Measurements from ENCODE around the gene TSPAN14.

The TSPAN14 gene

DNA sequence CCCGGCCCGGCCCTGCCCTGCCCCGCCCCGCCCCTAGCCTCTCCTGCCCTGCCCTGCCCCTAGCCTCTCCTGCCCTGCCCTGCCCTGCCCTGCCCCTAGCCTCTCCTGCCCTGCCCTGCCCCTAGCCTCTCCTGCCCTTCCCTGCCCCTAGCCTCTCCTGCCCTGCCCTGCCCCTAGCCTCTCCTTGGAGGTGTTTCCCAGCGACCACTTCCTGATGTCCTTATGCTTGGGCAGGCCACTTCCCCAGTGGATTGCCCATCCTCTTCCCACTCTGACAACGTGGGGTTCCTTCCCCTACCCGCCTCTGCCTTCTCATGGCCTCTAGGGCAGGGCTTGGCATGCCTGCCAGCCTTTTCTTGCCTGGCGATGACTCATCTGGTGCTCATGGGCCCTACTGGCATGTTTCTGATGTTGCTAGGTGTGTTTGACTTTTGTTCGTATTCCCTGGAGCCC is 24.6 kb upstream of the TSPAN14 start:
- Histone ChIP-seq H3K9me3 (ENCODE audit: insufficient read depth, low read depth, low read length) (no peaks in the 10 kb centered on the region), H3K4me2 (ENCODE audit: low read depth, low read length, poor library complexity, severe bottlenecking) (no peak overlapping the region), H3K27me3 (ENCODE audit: insufficient read depth, low read length, poor library complexity, severe bottlenecking) (no peaks in the 10 kb centered on the region), H3F3A (ENCODE audit: low read depth) (no peaks in the 10 kb centered on the region), H2AFZ (ENCODE audit: low read length) (no peak overlapping the region), H3K9me2 (replicated peaks; ENCODE audit: low read depth, low read length) (no peaks in the 10 kb centered on the region), H3K36me3 (ENCODE audit: insufficient read depth, low read length) (peaks cover 74% of the 10 kb centered on the region; the same call in 1 of the 2 replicates), H4K20me1 (ENCODE audit: insufficient read depth, low read length, poor library complexity, severe bottlenecking) (no peaks in the 10 kb centered on the region), H3K9ac (ENCODE audit: low read depth, low read length, poor library complexity, severe bottlenecking) (no peak overlapping the region), H3K79me2 (ENCODE audit: insufficient read depth, low read length) (no peaks in the 10 kb centered on the region), H3K4me3 (ENCODE audit: low read length, poor library complexity, severe bottlenecking) (no peak overlapping the region), H3K4me1 (ENCODE audit: insufficient read depth, low read length, poor library complexity, severe bottlenecking) (no peaks in the 10 kb centered on the region)
- no peak for TF ChIP-seq EZH2phosphoT487 (IDR thresholded peaks at IDR 0.05; ENCODE audit: borderline replicate concordance)
- TF ChIP-seq, protein P1, sequence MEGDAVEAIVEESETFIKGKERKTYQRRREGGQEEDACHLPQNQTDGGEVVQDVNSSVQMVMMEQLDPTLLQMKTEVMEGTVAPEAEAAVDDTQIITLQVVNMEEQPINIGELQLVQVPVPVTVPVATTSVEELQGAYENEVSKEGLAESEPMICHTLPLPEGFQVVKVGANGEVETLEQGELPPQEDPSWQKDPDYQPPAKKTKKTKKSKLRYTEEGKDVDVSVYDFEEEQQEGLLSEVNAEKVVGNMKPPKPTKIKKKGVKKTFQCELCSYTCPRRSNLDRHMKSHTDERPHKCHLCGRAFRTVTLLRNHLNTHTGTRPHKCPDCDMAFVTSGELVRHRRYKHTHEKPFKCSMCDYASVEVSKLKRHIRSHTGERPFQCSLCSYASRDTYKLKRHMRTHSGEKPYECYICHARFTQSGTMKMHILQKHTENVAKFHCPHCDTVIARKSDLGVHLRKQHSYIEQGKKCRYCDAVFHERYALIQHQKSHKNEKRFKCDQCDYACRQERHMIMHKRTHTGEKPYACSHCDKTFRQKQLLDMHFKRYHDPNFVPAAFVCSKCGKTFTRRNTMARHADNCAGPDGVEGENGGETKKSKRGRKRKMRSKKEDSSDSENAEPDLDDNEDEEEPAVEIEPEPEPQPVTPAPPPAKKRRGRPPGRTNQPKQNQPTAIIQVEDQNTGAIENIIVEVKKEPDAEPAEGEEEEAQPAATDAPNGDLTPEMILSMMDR (conservative IDR thresholded peaks at IDR 0.05; ENCODE audit: low read length) = no peak

DNA sequence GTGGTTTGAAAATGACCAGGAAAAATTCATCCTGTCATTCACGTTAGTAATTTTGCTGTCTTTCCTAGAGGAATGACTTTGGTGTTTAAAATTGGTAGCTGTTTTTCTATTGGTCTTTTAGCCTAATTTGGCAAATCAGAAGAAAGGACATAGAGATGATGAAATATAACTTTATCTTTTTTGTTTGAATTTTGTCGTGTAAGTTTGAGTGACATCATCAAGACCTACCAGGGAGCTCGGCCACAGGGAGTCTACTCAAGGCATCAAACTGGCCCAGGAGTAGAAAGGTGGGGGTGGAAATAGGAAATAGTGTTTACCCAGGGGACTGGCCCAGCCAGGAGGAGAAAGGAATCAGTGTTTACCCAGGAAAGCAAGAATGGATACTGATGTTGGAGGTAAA is 21.0 kb upstream of the TSPAN14 start:
- no peak overlapping the region for H3K4me2 ChIP-seq (ENCODE audit: low read depth, low read length, poor library complexity, severe bottlenecking)
- no peaks in the 10 kb centered on the region for H3K27me3 ChIP-seq (ENCODE audit: insufficient read depth, low read length, poor library complexity, severe bottlenecking)
- H3K9ac ChIP-seq (ENCODE audit: low read depth, low read length, poor library complexity, severe bottlenecking) = no peak overlapping the region
- no peak for TF ChIP-seq EZH2phosphoT487 (IDR thresholded peaks at IDR 0.05; ENCODE audit: borderline replicate concordance)
- TF ChIP-seq, protein P1 (conservative IDR thresholded peaks at IDR 0.05; ENCODE audit: low read length) = no peak
- H3K9me3 ChIP-seq (ENCODE audit: insufficient read depth, low read depth, low read length) = no peaks in the 10 kb centered on the region
- no peaks in the 10 kb centered on the region for H3K9me2 ChIP-seq (replicated peaks; ENCODE audit: low read depth, low read length)
- H3K4me3 ChIP-seq (ENCODE audit: low read length, poor library complexity, severe bottlenecking) = no peak overlapping the region
- no peak overlapping the region for H2AFZ ChIP-seq (ENCODE audit: low read length)
- H3K36me3 ChIP-seq (ENCODE audit: insufficient read depth, low read length) = peaks cover 43% of the 10 kb centered on the region; the same call in 1 of the 2 replicates
- H3K79me2 ChIP-seq (ENCODE audit: insufficient read depth, low read length) = no peaks in the 10 kb centered on the region
- H4K20me1 ChIP-seq (ENCODE audit: insufficient read depth, low read length, poor library complexity, severe bottlenecking) = no peaks in the 10 kb centered on the region
- no peaks in the 10 kb centered on the region for H3F3A ChIP-seq (ENCODE audit: low read depth)
- H3K4me1 ChIP-seq (ENCODE audit: insufficient read depth, low read length, poor library complexity, severe bottlenecking) = no peaks in the 10 kb centered on the region

DNA sequence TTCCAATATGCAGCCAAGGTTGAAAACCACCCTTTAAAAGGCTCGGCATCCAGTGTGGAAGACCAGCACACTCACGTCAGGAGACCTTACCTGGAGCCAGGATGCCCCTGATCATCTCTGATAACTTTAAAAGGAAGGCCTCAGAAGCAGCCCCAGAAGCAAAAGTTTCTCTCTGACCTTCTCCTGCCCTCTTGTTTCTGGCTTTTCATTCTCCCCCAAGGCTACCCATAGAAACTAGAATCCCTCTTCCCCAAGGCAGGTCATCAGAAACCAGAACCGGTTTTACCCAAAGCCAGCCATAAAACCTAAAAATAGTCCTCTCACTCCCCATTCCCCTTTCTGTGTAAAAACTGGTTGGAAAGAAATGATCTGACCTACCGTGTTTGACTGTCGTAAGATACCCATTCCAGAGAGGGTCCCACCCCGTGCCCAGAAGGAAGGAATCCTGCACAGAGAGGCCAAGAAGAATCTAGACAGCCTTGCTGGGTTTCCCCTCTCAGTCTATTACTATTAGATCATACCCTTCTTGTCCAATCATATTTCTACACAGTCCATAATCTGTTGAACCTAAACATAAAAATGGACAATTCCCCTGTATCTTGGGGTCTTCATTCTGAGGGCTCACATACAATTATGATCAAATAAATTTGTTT is 17.5 kb upstream of the TSPAN14 start:
- H3K36me3 ChIP-seq (ENCODE audit: insufficient read depth, low read length) = peaks cover 19% of the 10 kb centered on the region; the same call in 1 of the 2 replicates
- H3F3A ChIP-seq (ENCODE audit: low read depth) = no peaks in the 10 kb centered on the region
- H3K79me2 ChIP-seq (ENCODE audit: insufficient read depth, low read length) = no peaks in the 10 kb centered on the region
- H3K9ac ChIP-seq (ENCODE audit: low read depth, low read length, poor library complexity, severe bottlenecking) = no peak overlapping the region
- H4K20me1 ChIP-seq (ENCODE audit: insufficient read depth, low read length, poor library complexity, severe bottlenecking) = no peaks in the 10 kb centered on the region
- no peaks in the 10 kb centered on the region for H3K4me1 ChIP-seq (ENCODE audit: insufficient read depth, low read length, poor library complexity, severe bottlenecking)
- H2AFZ ChIP-seq (ENCODE audit: low read length) = no peak overlapping the region
- H3K9me3 ChIP-seq (ENCODE audit: insufficient read depth, low read depth, low read length) = no peaks in the 10 kb centered on the region
- H3K4me3 ChIP-seq (ENCODE audit: low read length, poor library complexity, severe bottlenecking) = no peak overlapping the region
- no peak for TF ChIP-seq EZH2phosphoT487 (IDR thresholded peaks at IDR 0.05; ENCODE audit: borderline replicate concordance)
- TF ChIP-seq, protein P1 (conservative IDR thresholded peaks at IDR 0.05; ENCODE audit: low read length) = no peak
- no peaks in the 10 kb centered on the region for H3K27me3 ChIP-seq (ENCODE audit: insufficient read depth, low read length, poor library complexity, severe bottlenecking)
- H3K9me2 ChIP-seq (replicated peaks; ENCODE audit: low read depth, low read length) = no peaks in the 10 kb centered on the region
- H3K4me2 ChIP-seq (ENCODE audit: low read depth, low read length, poor library complexity, severe bottlenecking) = no peak overlapping the region
